ENCODE data around the gene SYT11. TPM values are rescaled to one million over a fixed set of nuclear protein-coding genes. Genes with fewer than 3 reads are reported as not detected.

Gene SYT11
- total and polyA plus RNA-seq, 8 donors = 0.46 to 5.8 (median 1.5) TPM

DNA sequence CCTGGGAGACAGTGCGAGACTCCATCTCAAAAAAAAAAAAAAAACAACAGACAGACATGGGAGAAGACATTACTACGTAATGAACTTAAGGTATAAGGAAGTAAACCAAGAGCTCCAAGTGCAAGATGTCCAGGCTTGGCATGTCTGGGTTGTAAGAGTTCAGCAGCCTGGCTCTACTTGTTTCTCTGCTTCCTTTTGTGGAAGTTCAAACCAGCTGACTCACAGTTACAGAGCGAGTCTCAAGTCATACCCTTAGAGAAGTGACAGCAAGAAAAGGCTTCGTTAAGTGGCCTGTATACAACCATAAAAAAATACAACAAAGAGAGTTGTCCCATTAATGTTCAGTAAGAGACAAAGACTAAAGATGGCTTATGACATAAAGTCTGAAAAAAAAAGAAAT lies 50.5 kb downstream of the SYT11 start:
- Histone ChIP-seq H3K36me3 (peaks cover 2 to 27% (median 8%) of the 10 kb centered on the region in 3 donors), H3K4me3 (peak overlapping the region in 1 of 4 donors; percentile 72), H3K9me3 (no peaks in the 10 kb centered on the region), H3K27me3 (no peaks in the 10 kb centered on the region), H3K27ac (peak overlapping the region in 1 of 4 donors; percentile 65), H3K4me1 (peaks cover 0 to 8% (median 3%) of the 10 kb centered on the region in 3 donors)
- DNase-seq = peak in 1 of 6 donors; percentile 20
- ATAC-seq = peak in 2 of 4 donors; percentile 7 to 34
- intact Hi-C loops (cut with DNase I) = no loop called here
- no peak for FAIRE-seq
- TF ChIP-seq, protein P1, sequence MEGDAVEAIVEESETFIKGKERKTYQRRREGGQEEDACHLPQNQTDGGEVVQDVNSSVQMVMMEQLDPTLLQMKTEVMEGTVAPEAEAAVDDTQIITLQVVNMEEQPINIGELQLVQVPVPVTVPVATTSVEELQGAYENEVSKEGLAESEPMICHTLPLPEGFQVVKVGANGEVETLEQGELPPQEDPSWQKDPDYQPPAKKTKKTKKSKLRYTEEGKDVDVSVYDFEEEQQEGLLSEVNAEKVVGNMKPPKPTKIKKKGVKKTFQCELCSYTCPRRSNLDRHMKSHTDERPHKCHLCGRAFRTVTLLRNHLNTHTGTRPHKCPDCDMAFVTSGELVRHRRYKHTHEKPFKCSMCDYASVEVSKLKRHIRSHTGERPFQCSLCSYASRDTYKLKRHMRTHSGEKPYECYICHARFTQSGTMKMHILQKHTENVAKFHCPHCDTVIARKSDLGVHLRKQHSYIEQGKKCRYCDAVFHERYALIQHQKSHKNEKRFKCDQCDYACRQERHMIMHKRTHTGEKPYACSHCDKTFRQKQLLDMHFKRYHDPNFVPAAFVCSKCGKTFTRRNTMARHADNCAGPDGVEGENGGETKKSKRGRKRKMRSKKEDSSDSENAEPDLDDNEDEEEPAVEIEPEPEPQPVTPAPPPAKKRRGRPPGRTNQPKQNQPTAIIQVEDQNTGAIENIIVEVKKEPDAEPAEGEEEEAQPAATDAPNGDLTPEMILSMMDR (IDR thresholded peaks at IDR 0.05) = no peak
- WGBS, 2 donors = 87 to 92% methylated on average over 4 of the region's 4 CpGs

DNA sequence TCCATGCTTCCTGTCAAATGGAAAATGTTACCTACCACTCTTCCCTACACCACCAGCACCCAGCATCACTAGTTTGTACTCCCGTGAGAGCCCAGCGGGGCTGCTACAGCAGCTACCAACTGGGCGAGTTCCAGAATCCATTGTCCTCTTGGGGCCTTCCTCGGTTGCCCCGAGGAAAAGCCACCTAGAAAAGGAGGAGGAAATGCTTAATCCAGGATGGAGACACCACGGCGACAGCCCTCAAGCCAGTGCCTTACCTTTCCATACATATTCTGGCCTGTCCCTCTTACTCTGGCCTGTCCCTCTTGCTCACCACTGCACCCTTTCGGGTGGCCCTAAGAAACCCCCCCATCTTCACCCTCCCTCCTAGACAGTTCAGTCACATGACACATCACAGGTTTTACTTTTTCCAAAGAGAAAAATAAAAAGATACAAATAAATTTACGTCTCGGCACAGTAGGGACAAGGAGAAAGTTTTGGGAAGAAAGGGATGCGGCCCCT lies 51.3 kb downstream of the SYT11 start:
- Histone ChIP-seq H3K27ac (peak overlapping the region; percentile 42 to 88 (median 65)), H3K4me1 (peaks cover 0 to 8% (median 3%) of the 10 kb centered on the region in 3 donors), H3K27me3 (no peaks in the 10 kb centered on the region), H3K9me3 (no peaks in the 10 kb centered on the region), H3K4me3 (peak overlapping the region; percentile 36 to 72 (median 62)), H3K36me3 (peaks cover 2 to 30% (median 8%) of the 10 kb centered on the region in 3 donors)
- intact Hi-C loops (cut with DNase I) = no loop called here
- FAIRE-seq (no peak), DNase-seq (peak in 1 of 6 donors; percentile 25), ATAC-seq (peak; percentile 35 to 75 (median 61))
- TF ChIP-seq, protein P1 (IDR thresholded peaks at IDR 0.05) = no peak
- 1 to 3% methylated on average over 11 of the region's 11 CpGs for WGBS, 2 donors

GRCh38 chr1:155911156-155912055 lies 52.0 kb downstream of the SYT11 start, which contains the start of gene RIT1:
RIT1 (minus strand) TSS chr1:155911349; CDS start chr1:155910761, 588 bp downstream.
- Histone ChIP-seq H3K9me3 (no peaks in the 10 kb centered on the region), H3K36me3 (peaks cover 2 to 37% (median 14%) of the 10 kb centered on the region in 3 donors), H3K4me1 (peaks cover 0 to 8% (median 3%) of the 10 kb centered on the region in 3 donors), H3K27ac (peak within 1 kb of the TSS; percentile 42 to 88 (median 65)), H3K27me3 (no peaks in the 10 kb centered on the region), H3K4me3 (peak within 1 kb of the TSS; percentile 36 to 72 (median 62))
- ATAC-seq (peak; percentile 95 to 99 (median 98)), FAIRE-seq (no peak), DNase-seq (peak; percentile 81 to 93 (median 86))
- WGBS, 2 donors = 4% methylated on average over 34 of the region's 34 CpGs
- intact Hi-C loops (cut with DNase I) = no loop called here
- TF ChIP-seq, protein P1 (IDR thresholded peaks at IDR 0.05) = no peak

DNA sequence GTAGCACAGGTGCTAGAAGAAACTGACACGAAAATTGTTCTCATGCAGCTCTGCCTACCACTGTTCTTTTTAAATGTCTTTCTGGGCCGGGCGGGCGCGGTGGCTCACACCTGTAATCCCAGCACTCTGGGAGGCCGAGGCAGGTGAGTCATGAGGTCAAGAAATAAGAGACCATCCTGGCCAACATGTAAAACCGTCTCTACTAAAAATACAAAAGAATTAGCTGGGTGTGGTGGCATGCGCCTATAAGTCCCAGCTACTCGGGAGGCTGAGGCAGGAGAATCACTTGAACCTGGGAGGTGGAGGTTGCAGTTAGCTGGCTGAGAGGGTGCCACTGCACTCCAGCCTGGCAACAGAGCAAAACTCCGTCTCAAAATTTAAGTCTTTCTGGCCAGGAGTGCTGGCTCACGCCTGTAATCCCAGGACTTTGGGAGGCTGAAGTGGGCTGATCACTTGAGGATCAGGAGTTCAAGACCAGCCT lies 52.7 kb downstream of the SYT11 start:
- ATAC-seq = peak in 2 of 4 donors; percentile 2 to 11
- intact Hi-C loops (cut with DNase I) = no loop called here
- Histone ChIP-seq H3K9me3 (no peaks in the 10 kb centered on the region), H3K4me1 (peaks cover 0 to 8% (median 3%) of the 10 kb centered on the region in 3 donors), H3K27me3 (no peaks in the 10 kb centered on the region), H3K27ac (peak overlapping the region in 2 of 4 donors; percentile 65 to 88), H3K4me3 (no peak overlapping the region), H3K36me3 (peaks cover 6 to 44% (median 18%) of the 10 kb centered on the region in 3 donors)
- DNase-seq = no peak
- TF ChIP-seq, protein P1 (IDR thresholded peaks at IDR 0.05) = no peak
- 74 to 75% methylated on average over 11 of the region's 11 CpGs for WGBS, 2 donors
- no peak for FAIRE-seq

All from pancreas (tissue), 10 donors.